HG03460 (cell line): Measurements from ENCODE around the gene HOXD3.

ENCODE experiments used
- ATAC-seq: cut with Tn5 transposase; IDR thresholded peaks from one replicate; pipeline ENCODE4 v1.9.1; 2021; ENCODE audit not compliant: unreplicated experiment

HOXD3 gene

DNA sequence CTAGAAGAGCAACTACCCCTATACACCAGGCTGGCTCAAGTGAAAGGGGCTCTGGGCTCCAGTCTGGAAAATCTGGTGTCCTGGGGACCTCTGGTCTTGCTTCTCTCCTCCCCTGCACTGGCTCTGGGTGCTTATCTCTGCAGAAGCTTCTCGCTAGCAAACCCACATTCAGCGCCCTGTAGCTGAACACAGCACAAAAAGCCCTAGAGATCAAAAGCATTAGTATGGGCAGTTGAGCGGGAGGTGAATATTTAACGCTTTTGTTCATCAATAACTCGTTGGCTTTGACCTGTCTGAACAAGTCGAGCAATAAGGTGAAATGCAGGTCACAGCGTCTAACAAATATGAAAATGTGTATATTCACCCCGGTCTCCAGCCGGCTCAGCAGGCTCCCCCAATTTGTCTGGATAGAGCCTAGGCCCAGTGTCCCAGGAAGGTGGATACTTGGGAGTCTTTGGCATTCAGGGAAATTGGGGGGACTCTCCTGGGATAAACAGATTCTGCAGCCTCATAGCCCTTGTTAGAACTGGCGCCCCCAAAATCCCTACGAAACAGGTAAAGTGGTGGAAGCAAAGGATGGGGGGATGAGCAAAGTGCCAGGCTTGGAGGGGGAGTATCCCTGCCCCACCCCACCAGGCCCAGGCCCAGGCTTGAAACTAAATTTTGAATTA is 8.2 kb upstream of the HOXD3 start:
- ATAC-seq, result no peak

DNA sequence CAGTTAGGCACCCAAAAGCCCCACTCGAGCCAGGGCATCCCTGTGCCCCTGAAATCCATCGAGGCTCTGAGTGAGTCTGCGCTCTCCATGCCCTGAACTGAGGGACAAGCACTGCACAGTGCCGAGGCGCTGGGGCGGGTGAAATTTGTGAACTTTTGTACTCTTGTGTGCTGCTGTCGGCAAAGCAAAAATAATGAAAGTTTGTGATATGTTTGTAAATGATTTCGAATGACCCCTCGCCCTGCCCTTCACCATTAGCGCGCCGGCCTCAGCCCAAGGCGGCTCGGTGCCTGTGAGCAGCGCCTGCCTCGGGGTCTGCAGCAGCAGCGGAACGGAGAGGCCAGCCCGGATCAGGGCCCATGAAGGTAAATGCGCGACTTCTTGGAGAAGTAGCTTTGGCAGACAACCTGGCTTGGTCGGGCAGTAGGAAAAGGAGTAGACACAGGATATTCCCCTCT is 7.6 kb upstream of the HOXD3 start:
- ATAC-seq, result no peak

DNA sequence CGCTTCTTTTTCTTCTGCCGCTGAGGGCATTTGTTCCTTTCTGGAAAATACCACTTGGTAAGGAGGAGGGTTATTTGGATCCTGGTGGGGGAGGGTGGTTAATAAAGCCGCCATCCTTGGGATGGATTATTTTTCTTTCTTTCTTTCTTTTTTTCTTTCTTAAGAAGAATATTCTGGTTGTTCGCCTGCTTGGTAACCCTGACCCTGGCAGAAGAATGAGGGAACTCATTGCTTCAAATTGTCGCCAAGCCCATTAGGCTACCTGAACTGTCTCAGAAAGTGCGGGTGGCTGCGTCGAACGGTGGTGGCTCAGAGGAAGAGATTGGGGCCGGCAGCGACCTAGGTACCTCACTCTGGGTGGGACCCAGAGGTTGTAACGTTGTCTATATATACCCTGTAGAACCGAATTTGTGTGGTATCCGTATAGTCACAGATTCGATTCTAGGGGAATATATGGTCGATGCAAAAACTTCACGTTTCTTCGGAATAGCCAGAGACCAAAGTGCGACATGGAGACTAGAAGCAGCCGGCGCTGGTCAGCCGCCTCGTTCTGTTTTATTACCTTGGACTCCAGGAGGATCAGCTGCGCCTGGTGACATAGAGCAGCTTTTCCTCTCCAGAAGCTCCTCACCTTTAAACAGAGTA is 7.0 kb upstream of the HOXD3 start:
- ATAC-seq, result no peak

DNA sequence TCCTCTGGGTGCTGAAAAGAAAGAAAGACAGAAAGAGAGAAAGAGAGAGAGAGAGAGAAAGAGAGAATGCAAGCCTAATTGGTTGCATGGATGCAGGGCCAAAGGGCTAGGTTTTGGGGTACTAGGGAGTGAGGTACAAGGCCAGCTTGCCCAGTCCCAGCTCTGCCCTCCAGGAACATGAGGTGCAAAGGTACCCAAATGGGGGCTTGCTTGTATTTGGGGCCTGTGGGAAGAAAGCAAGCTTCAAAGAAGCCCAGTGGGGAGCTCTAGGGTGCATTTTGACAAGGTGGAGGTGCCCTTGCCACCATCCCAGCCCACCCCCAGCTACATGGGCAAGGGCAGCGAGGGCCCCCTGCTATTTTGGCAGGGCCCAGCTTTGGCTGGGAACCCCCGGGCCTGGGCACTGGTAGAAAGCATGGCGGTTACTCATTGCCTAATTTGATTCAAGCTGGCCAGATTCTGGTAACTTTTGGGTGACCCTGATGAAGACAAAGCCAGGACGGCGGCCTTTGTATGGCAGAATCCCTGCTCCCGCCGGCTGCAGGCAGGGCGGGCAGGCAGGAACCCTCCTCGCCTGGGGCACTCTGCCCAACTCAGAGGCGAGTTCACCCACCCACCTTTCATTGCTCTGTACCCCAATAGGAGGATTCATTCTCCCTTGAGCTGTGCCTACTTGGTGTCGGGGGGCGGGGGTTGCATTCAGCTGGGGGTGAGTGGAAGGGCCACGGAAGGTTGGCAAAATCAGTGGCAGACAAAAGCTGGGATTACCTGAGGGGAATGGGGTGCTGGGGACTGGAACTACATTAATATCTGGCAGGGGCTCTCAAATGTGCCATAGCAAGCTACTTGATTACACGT is 6.3 kb upstream of the HOXD3 start:
- ATAC-seq, result no peak

DNA sequence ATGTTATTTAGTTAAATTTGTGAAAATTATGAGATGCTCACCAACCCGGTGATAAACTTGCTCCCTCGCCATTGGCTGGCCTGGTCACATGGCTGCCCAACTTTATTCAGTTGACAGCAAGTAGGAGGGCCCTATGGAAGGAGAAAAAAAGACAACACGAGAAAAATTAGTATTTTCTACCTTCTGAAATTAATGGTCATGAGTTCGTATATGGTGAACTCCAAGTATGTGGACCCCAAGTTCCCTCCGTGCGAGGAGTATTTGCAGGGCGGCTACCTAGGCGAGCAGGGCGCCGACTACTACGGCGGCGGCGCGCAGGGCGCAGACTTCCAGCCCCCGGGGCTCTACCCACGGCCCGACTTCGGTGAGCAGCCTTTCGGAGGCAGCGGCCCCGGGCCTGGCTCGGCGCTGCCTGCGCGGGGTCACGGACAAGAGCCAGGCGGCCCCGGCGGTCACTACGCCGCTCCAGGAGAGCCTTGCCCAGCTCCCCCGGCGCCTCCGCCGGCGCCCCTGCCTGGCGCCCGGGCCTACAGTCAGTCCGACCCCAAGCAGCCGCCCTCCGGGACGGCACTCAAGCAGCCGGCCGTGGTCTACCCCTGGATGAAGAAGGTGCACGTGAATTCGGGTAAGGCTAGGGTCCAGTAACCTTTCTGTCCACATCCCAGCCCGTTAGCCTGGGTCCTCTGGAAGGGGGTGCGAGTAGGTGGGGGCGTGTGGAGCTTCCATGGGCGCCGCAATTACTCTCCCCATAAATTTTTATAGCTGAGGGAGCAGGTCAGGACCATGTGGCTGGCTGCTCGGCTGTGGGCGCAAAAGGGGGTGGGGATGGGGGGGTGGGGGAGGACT is 5.4 kb upstream of the HOXD3 start, which contains the start of gene HOXD4:
Gene HOXD4, plus strand, starts transcription at position 109 of the 846 bp plus-strand sequence. Its CDS starts 84 bp downstream, at position 193.
- ATAC-seq, result no peak

DNA sequence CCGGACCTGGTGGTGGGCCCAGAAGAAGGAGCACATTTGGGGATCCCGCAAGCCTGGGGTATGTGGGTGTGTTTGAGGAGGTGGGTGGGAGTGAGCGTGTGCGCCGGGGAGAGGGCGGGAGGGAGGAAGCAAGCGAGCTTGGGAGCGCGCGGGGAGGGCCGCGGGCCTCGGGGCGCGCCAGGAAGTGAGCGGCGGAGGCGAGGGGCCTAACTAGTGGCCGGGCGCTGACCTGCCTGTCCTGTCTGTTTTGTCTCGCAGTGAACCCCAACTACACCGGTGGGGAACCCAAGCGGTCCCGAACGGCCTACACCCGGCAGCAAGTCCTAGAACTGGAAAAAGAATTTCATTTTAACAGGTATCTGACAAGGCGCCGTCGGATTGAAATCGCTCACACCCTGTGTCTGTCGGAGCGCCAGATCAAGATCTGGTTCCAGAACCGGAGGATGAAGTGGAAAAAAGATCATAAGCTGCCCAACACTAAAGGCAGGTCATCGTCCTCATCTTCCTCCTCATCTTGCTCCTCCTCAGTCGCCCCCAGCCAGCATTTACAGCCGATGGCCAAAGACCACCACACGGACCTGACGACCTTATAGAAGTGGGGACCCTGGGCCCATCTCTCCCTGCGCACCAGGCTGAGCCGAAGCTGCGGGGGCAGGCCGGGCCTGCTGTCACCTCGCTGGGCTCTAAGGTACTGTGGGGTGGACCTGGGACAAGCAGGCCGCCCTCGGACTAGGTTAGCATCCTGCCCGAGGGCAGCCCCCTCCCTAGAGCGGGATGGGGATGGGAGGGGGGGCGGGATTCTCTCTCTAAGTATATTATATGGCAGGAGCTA is 4.5 kb upstream of the HOXD3 start:
- ATAC-seq, result no peak

DNA sequence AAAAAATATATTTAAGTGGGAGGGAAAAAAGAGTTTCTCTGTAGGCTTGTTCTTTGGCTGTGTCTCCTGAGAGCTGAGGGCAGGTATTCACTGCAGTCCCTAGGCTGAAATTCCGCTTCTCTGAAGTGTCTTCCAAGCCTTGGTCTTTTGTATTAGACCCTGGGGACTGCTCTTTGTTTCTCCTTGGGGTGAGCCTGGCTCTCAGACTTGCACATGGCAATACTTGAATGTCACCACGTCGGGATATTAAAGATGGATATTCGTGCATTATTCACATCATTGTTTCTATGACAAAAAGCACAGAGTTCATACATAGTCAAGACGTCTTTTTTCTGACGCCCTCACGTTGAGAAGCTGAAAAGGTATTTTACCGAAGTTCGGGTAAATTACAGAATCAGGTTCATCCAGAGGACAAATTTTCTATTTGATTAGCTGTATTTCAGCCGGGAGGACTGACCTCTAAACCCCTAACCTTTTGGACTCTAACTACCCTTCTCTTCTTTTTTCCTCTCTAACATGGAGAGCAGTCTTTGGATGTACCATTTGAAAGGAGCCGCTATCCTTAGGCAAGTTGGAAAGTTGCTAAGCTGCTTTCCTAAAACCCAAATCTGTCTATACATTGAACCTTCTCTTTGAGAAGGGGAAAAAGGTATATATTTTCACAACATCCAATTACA is 2.4 kb upstream of the HOXD3 start:
- no peak for ATAC-seq

DNA sequence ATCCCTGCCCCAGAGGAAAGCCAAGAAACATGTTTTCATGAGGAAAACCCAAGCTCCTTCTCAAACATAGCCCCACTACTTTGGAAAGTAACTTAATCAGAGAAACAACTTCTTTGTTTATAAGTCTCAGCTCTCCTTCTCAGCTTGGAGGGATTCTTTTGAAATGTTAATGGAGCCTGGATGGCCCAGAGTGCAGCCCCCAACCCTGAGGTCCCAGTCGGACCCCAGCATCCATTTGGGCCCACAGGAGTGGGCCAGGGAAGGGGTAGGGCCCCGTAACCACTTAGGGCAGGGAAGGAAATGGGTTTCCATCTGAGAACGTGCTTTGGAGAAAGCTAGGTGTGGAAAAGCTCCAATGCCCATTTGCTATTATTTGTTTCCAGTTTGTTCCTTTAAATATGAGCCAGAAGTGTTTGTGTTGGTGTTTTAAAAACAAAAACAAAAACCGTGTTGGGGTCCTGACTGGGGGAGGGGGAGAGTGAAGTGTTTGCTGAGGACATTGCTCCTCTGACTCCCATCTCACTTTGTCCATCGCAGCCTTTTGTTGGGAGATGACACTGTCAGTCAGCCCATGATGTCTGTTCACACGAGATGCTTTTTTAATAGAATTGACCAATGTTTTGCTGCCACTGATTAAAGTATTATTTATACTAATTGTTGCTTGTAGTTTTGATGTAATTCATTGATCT is 1.6 kb upstream of the HOXD3 start:
- no peak for ATAC-seq

DNA sequence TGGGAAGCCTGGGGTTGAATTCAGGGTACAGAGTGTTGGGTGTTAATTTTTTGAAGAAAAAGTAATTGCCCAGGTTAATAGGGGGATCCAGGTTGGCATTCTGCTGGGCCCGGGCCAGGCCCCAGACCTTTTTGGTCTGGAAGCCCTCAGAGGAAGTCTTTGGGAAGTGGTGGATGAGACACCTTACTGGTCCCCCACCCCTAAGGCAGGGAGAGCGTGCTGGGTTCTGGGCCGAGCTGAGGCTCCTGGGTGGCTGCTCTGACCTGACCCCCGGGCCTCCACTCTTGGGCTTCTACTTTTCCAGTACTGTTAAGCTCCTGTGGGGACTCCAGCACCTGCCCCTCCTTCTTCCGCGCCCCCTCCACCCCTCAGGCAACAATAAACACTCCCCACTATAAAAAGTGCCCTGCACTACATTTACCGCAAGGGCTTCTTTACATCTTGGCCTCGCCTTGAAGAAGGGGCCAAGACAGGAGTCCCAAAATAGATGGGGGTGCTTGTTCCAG is 753 bp upstream of the HOXD3 start:
- ATAC-seq, result no peak

DNA sequence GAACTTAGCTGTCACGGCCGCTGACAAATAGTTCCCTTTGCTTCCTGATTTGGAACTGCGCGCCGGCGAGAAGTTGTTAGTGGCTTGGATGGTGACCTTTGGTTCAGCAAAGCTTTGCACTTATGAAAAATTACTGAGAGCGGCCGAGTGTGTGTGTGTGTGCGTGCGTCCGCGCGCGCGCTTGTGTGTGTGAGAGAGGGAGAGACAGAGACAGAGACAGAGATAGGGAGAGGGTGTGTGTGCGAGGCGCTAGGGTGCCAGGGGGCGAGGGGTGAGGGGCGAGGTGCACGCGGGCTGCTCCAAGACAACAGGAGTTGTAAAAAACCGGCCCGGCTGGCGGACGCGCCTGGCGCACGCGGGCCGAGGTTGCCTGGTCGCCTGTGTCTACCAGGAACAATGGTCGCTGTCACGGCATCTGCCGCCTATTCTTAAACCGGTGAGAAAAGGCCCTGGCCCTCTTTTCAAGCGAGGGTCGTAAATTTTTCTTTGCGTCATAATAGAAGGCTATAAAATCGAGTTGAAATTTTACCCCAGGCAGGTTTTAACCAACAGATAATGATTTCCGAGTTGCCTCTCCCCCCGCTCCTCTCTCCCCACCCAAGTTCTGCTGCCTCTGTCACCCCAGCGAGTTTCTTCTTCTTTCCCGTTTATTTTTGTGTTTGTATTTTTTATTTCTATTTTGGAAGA is 535 bp downstream of the HOXD3 start:
- ATAC-seq, result no peak

DNA sequence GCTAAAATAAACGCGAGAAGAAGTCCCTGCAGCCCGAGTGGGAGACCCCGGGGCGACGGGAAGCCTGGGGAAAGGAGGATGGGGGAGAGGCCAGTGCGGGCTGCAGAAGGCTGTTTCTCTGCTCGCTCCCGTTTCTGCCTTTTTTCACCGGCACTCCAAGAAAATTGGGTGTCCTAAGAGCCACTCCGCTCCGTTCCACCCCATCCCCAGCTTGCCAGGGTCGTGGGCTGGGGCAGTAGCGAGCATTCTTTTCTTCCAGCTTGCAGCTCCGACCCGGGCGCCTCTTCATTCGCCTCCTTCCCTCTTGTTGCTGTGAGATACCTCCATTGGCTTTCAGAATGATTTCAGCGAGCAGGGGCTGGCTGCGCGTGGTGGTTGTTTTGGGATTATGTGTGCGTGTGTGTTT is 1.1 kb downstream of the HOXD3 start:
- no peak for ATAC-seq

DNA sequence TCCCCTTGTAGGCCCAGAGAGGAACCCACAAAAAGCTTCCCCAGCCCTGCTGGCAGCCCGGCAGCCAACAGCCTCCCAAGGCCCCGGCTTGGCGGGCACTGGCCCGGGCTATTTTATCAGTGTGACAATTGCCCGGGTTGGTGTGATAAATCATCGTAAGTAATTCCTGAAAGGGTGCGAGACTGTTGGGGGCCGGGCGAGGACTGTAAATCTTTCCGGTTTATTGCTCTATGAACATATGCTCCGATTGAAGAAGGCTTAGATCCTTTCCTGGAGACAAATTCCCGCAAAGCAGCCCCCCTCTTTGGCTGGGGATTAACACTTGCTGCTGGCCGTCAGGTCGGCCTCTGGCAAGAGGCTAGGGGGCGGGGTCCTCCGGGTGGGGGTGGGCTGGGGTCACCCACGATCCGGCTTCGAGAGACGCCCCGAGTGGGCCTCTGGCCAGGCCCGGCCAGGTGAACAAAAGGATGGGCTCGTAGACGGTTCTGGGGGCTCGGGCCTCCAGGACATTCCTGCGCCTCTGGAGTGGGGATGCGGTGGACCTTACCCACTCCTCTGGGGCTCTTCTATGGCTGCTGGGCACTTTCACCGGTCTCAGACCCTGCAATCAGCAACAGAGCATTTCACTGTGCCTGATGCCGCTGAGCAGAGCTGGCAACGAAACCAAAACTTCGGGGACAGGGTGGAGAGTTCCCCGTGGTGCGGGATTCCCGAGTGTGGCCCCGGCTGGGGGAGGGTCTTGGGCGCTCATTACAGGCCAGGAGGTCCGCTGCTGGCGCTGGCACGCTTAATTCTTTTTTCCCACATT is 2.0 kb downstream of the HOXD3 start:
- no peak for ATAC-seq

DNA sequence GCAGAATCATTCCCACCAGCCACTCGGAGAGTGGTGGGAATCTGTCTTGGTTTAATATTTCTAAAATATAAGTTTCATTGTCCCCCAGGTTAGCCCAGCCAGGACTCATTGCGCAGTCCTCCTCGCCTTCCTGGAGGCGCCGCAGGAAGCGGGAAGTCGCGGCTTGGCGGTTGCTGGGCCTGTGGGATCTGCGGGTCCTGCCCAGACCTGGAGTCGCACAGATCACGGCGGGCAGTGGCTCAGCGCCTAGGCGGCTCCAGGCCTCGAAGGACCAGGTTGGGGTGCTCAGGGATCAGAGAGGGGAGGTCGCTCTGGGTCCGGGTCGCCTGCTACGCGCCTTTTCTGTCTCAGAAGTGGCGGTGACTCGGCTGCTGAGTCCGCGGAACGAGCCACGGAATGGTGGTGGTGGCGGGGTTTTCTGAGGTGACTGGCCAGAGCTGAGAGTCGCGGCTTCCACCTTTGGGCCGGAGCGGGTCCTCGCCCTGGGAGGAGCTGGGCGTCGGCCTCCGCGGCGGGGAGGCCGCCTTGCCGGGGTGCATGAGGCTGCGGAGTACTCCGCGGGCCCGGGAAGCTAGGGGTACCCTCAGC is 2.6 kb downstream of the HOXD3 start:
- no peak for ATAC-seq

DNA sequence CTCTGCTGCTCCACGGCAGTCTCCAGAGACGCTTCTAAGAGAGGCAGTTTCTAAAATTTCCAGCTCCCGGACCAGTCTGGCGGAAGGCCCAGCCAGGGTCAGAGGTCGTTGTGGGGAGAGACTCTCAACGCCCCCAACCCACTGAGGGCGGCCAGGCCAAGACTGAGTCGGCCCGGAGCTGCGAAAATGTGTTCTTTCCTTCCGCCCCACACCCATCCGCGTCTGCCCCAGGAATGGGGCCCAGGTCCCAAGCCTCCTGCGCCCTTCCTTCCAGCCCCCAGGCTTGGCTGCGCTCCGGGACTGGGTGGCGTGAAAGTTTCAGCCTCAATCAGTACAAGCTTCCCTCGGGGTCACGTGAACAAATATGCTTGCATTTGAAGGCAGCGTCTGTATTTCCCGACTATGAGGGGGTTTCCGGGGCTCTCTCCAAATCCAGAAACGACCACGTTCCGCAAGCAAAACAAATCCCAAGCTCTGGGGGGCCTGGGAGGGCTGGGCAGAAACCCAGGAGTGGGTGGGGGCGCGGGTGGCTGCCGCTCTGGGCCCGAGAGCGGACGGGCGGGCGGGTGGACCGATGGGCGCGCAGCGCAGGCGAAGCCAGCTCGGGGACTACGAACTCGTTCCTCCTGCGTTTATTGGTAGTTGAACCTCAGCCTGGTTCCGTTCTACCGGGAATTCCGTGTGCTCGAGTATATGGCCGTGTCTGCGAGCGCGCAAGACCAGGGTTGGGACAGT is 3.3 kb downstream of the HOXD3 start:
- ATAC-seq, result no peak

DNA sequence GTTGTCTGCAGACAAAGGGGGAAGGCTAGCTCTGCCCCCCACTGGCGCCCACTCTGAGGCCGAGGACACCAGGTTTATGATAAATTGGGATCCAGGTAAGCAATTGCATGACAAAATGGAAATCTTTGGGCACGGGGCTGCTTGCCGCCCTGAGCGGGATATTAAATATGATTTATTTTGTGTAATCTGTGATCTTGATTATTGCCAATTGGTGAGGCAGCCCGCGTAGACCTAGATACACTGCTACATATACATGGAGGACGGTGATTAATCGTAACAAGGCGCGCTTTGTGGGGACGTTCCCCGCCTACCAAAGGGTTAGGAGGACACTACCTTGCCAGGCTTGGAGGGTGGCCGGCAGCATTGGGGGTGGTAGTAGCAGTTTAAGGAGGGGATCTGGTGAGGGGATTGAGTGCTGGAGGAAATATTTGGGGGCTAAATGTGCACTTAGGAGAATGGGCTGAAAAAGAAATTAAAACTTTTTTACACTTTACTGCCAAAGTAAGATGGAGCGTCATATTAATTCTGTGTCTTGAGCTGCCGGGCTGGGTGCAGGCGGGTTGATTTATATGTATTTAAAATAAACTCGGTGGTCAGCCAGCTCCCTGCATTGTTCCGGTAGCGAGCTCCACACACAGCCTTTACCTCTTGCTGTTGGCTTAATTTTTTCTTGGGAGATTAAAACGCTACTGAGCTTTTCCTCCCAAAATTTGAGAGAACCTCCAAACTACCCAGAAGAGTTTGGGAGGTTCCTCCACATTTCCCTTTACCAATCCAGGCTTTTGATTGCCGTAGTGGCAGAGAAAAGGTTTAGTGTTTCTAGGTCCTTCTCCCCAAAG is 4.1 kb downstream of the HOXD3 start:
- ATAC-seq, result no peak
